Measurements from ENCODE around the gene GFPT1.

The GFPT1 gene

DNA sequence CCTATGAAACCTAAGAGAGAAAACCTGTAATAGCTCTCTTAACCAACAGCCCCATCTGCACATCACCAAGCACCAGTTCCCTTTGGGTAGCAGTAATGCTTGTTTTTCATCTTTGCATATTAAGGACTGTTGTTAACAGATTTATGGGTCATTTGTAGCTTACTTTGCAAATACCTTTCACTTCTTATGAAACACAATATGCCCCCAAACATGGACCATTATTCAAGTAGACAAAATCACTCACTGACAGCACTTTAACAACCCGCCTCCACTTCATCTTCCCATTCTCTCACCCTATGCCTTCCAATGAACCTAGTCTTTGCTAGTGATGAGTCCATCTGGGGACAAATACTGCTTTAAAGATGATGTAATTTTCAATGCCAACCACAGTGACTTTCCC is 64.4 kb downstream of the GFPT1 start:
- Histone ChIP-seq H3K27ac (ENCODE audit: low read depth, low read length, severe bottlenecking) (no peak overlapping the region), H3K36me3 (ENCODE audit: control insufficient read depth, insufficient read depth, low read length) (peaks cover 79% of the 10 kb centered on the region), H3K4me3 (ENCODE audit: extremely low read depth, insufficient read depth, low read length, poor library complexity, severe bottlenecking) (no peak overlapping the region), H3K9me3 (ENCODE audit: control insufficient read depth, low read length) (no peaks in the 10 kb centered on the region), H3K4me1 (ENCODE audit: control insufficient read depth, insufficient read depth, low read length, poor library complexity, severe bottlenecking) (no peaks in the 10 kb centered on the region)
- no CpG with 5 or more reads among the region's 1 CpG for WGBS, 2 experiments (ENCODE audit: insufficient coverage in 2 of 2)

- Histone ChIP-seq H3K36me3 (ENCODE audit: control insufficient read depth, insufficient read depth, low read length) (peaks cover 39% of the 10 kb centered on the region), H3K27ac (ENCODE audit: low read depth, low read length, severe bottlenecking) (no peak overlapping the region), H3K4me3 (ENCODE audit: extremely low read depth, insufficient read depth, low read length, poor library complexity, severe bottlenecking) (no peak overlapping the region), H3K4me1 (ENCODE audit: control insufficient read depth, insufficient read depth, low read length, poor library complexity, severe bottlenecking) (no peaks in the 10 kb centered on the region), H3K9me3 (ENCODE audit: control insufficient read depth, low read length) (peaks cover 6% of the 10 kb centered on the region)
Measured at GRCh38 chr2:69316550-69316949, 70.5 kb downstream of the GFPT1 start.

GRCh38 chr2:69315160-69315761 is 71.8 kb downstream of the GFPT1 start:
- Histone ChIP-seq H3K4me3 (ENCODE audit: extremely low read depth, insufficient read depth, low read length, poor library complexity, severe bottlenecking) (no peak overlapping the region), H3K27ac (ENCODE audit: low read depth, low read length, severe bottlenecking) (no peak overlapping the region), H3K36me3 (ENCODE audit: control insufficient read depth, insufficient read depth, low read length) (peaks cover 28% of the 10 kb centered on the region), H3K9me3 (ENCODE audit: control insufficient read depth, low read length) (peaks cover 6% of the 10 kb centered on the region), H3K4me1 (ENCODE audit: control insufficient read depth, insufficient read depth, low read length, poor library complexity, severe bottlenecking) (peaks cover 1% of the 10 kb centered on the region)
- no CpG with 5 or more reads among the region's 4 CpGs for WGBS, 2 experiments (ENCODE audit: insufficient coverage in 2 of 2)

- H3K4me1 ChIP-seq (ENCODE audit: control insufficient read depth, insufficient read depth, low read length, poor library complexity, severe bottlenecking) = peaks cover 16% of the 10 kb centered on the region
- H3K4me3 ChIP-seq (ENCODE audit: extremely low read depth, insufficient read depth, low read length, poor library complexity, severe bottlenecking) = no peak overlapping the region
- peaks cover 6% of the 10 kb centered on the region for H3K9me3 ChIP-seq (ENCODE audit: control insufficient read depth, low read length)
- no peak overlapping the region for H3K27ac ChIP-seq (ENCODE audit: low read depth, low read length, severe bottlenecking)
- H3K36me3 ChIP-seq (ENCODE audit: control insufficient read depth, insufficient read depth, low read length) = no peaks in the 10 kb centered on the region
- 91% methylated on average over 1 of the region's 2 CpGs; no CpG with 5 or more reads in 1 of the 2 experiments for WGBS, 2 experiments (ENCODE audit: insufficient coverage in 2 of 2)
Measured at GRCh38 chr2:69311024-69311416, 76.0 kb downstream of the GFPT1 start.

DNA sequence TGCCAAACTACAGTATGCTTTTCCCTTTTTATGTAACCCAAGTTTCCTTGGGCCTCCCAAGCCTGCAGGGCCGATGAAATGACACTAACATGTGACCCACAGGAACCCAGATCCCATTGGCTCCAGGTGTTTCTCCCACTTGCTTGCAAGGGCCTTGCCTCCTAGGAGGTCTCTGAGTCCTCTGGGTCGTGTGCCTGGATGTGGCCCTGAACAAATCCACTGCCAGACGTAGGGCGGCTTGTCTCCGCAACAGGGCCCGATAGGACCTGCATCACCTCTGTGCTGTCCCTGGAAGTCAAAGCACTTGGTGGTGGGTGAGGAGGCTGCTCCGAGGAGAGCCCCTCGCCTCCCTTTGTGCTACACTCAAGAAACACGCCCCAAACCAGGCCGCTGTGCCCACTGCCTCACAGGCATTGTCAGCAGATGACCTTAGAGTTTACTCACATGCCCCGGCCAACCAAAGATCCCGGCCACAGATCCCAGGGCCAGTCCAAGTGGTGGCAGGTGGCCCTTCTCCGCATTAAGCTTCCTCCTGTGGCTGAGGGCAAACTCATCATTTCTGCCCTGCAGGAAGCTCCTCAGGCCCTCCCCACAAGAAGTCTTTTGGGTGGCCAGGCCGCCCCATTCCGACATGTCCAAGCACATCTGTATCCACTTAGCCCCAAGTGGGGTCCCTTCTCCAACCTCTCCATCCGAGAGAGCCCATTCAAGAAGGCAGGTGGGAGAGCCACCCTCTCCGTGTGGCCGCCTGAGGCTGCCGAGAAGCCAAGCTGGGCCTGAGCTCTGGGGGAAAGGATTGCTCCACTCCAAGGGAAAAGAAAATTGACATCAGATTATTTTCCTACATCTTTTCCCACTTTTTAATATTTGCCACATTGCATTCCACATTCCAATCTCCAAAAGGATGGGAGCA is 76.7 kb downstream of the GFPT1 start:
- Histone ChIP-seq H3K27ac (ENCODE audit: low read depth, low read length, severe bottlenecking) (peak overlapping the region; percentile 89), H3K9me3 (ENCODE audit: control insufficient read depth, low read length) (peaks cover 3% of the 10 kb centered on the region), H3K36me3 (ENCODE audit: control insufficient read depth, insufficient read depth, low read length) (no peaks in the 10 kb centered on the region), H3K4me1 (ENCODE audit: control insufficient read depth, insufficient read depth, low read length, poor library complexity, severe bottlenecking) (peaks cover 19% of the 10 kb centered on the region), H3K4me3 (ENCODE audit: extremely low read depth, insufficient read depth, low read length, poor library complexity, severe bottlenecking) (no peak overlapping the region)
- 88 to 96% methylated on average over 14 to 18 of the region's 19 CpGs for WGBS, 2 experiments (ENCODE audit: insufficient coverage in 2 of 2)

DNA sequence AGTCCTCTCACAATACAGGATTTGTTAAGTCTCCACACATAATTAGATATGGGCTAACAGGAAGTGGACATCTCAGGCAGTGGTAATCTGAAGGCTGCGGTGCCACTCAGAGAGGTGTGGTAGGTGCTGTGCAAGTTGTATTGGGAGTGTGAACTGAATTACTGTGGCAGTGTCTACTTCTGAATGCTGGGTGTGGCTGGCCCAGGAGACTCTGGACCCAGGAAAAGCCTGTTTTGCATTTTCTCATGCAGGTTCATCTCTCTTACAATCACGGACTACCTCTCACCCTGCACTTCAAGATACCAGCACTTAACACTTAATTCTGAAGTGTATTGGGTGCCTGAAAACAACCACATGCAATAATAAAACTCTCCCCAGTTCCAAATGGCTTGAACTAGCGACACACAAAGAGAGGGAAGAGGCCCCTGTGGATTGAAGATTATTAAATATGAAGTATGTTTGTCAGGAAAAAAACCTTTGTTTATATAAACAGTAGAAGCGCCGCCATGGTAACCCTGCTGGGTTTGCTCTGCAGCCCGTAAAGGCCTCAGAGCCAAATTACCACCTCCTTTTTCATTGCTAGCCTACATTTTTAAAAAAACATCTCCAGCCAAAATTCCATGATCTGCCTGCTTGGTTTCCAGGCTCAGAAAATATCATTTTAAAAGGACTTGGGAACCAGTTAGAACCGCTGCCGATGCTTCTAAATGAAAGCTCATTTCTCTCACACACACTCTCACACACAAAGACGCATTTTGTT is 77.5 kb downstream of the GFPT1 start:
- H3K36me3 ChIP-seq (ENCODE audit: control insufficient read depth, insufficient read depth, low read length) = no peaks in the 10 kb centered on the region
- no peak overlapping the region for H3K4me3 ChIP-seq (ENCODE audit: extremely low read depth, insufficient read depth, low read length, poor library complexity, severe bottlenecking)
- H3K27ac ChIP-seq (ENCODE audit: low read depth, low read length, severe bottlenecking) = peak overlapping the region; percentile 89
- H3K4me1 ChIP-seq (ENCODE audit: control insufficient read depth, insufficient read depth, low read length, poor library complexity, severe bottlenecking) = peaks cover 19% of the 10 kb centered on the region
- 88 to 89% methylated on average over 5 of the region's 9 CpGs for WGBS, 2 experiments (ENCODE audit: insufficient coverage in 2 of 2)
- peaks cover 3% of the 10 kb centered on the region for H3K9me3 ChIP-seq (ENCODE audit: control insufficient read depth, low read length)

- WGBS, 2 experiments (ENCODE audit: insufficient coverage in 2 of 2) = 95 to 96% methylated on average over 8 of the region's 8 CpGs
- Histone ChIP-seq H3K4me3 (ENCODE audit: extremely low read depth, insufficient read depth, low read length, poor library complexity, severe bottlenecking) (no peak overlapping the region), H3K36me3 (ENCODE audit: control insufficient read depth, insufficient read depth, low read length) (no peaks in the 10 kb centered on the region), H3K27ac (ENCODE audit: low read depth, low read length, severe bottlenecking) (no peak overlapping the region), H3K9me3 (ENCODE audit: control insufficient read depth, low read length) (peaks cover 10% of the 10 kb centered on the region), H3K4me1 (ENCODE audit: control insufficient read depth, insufficient read depth, low read length, poor library complexity, severe bottlenecking) (peaks cover 19% of the 10 kb centered on the region)
Measured at GRCh38 chr2:69308338-69308737, 78.7 kb downstream of the GFPT1 start.

DNA sequence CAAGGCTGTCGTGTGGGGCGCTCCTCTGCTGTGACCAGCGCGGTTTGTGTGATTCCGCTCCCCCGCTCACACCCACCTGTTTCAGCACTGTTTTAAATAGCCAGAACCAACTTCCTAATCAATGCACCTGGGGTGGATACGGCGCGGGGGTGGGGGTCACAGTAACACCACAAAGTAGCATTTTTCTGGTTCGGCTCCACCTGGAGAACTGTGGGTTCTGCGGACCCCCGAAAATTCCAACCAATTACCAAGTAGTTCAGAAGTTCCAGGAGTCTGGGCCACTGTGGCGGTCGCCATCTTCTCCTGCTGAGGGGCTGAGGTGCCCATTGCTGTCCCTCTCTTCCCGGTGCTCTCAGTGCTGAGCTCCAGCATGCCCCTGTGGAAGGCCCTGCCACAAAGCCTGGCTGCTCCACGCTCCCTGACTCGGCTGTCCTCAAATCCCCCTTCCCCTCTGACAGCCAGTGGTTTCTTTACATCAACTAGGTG is 79.4 kb downstream of the GFPT1 start:
- H3K4me3 ChIP-seq (ENCODE audit: extremely low read depth, insufficient read depth, low read length, poor library complexity, severe bottlenecking) = no peak overlapping the region
- H3K27ac ChIP-seq (ENCODE audit: low read depth, low read length, severe bottlenecking) = no peak overlapping the region
- peaks cover 19% of the 10 kb centered on the region for H3K4me1 ChIP-seq (ENCODE audit: control insufficient read depth, insufficient read depth, low read length, poor library complexity, severe bottlenecking)
- H3K9me3 ChIP-seq (ENCODE audit: control insufficient read depth, low read length) = peaks cover 7% of the 10 kb centered on the region
- no peaks in the 10 kb centered on the region for H3K36me3 ChIP-seq (ENCODE audit: control insufficient read depth, insufficient read depth, low read length)
- 47 to 51% methylated on average over 14 of the region's 17 CpGs for WGBS, 2 experiments (ENCODE audit: insufficient coverage in 2 of 2)

- peak overlapping the region; percentile 52 for H3K4me3 ChIP-seq (ENCODE audit: extremely low read depth, insufficient read depth, low read length, poor library complexity, severe bottlenecking)
- H3K4me1 ChIP-seq (ENCODE audit: control insufficient read depth, insufficient read depth, low read length, poor library complexity, severe bottlenecking) = peaks cover 19% of the 10 kb centered on the region
- H3K36me3 ChIP-seq (ENCODE audit: control insufficient read depth, insufficient read depth, low read length) = no peaks in the 10 kb centered on the region
- peak overlapping the region; percentile 45 for H3K27ac ChIP-seq (ENCODE audit: low read depth, low read length, severe bottlenecking)
- WGBS, 2 experiments (ENCODE audit: insufficient coverage in 2 of 2) = 0 to 1% methylated on average over 43 to 46 of the region's 61 CpGs
- peaks cover 7% of the 10 kb centered on the region for H3K9me3 ChIP-seq (ENCODE audit: control insufficient read depth, low read length)
Measured at GRCh38 chr2:69306822-69307578, 80.0 kb downstream of the GFPT1 start.

GRCh38 chr2:69306393-69306821 is 80.6 kb downstream of the GFPT1 start:
- H3K27ac ChIP-seq (ENCODE audit: low read depth, low read length, severe bottlenecking) = no peak overlapping the region
- H3K9me3 ChIP-seq (ENCODE audit: control insufficient read depth, low read length) = peaks cover 7% of the 10 kb centered on the region
- peaks cover 19% of the 10 kb centered on the region for H3K4me1 ChIP-seq (ENCODE audit: control insufficient read depth, insufficient read depth, low read length, poor library complexity, severe bottlenecking)
- H3K4me3 ChIP-seq (ENCODE audit: extremely low read depth, insufficient read depth, low read length, poor library complexity, severe bottlenecking) = peak overlapping the region; percentile 52
- WGBS, 2 experiments (ENCODE audit: insufficient coverage in 2 of 2) = 4 to 8% methylated on average over 24 to 31 of the region's 31 CpGs
- H3K36me3 ChIP-seq (ENCODE audit: control insufficient read depth, insufficient read depth, low read length) = no peaks in the 10 kb centered on the region

Data from mesodermal cell (in vitro differentiated cells).